H1 (cell line): ENCODE results near the gene ADCY9. TPM values are rescaled to one million over a fixed set of nuclear protein-coding genes. Genes with fewer than 3 reads are reported as not detected.
"Not testable (repeated sequence)": the region's sequence is repeated elsewhere in the genome, so short reads cannot be mapped to it uniquely, and the experiment has no call there.

Experiments
- CTCF ChIA-PET: fragments of 300-600 bp; sonication (Branson Sonifier 250); formaldehyde crosslinking; loops from one replicate; lab custom pipeline; 2021; ENCODE audit not compliant: partially characterized antibody; lab: Charles Lee
- POLR2A ChIA-PET: fragments of 300-600 bp; sonication (Branson Sonifier 250); formaldehyde crosslinking; loops from one replicate; lab custom pipeline; 2021; ENCODE audit warnings: inconsistent platforms; ENCODE audit not compliant: partially characterized antibody; lab: Charles Lee
- DNase-seq, 2 experiments: peaks; one replicate each; pipeline versions ENCODE4 v3.0.0 to v3.0.0-alpha.2; 2010 to 2022; ENCODE audit warnings: low spot score in 2 of 2, low read depth in 1 of 2, mixed read lengths in 1 of 2
- FAIRE-seq: peaks from 2 replicates; lab custom pipeline; 2011; peaks lifted over from hg19 to GRCh38; lab: Jason Lieb, UNC
- H2AFZ ChIP-seq: 2 replicates; pipeline ENCODE4 v1.8.1; 2012; ENCODE audit warnings: low read length, inconsistent platforms
- H2AK5ac ChIP-seq: 2 replicates; pipeline ENCODE4 v1.6.1; 2013; ENCODE audit warnings: low read depth, low read length
- H2BK120ac ChIP-seq: replicated peaks from 2 replicates; pipeline ENCODE3; 2013; ENCODE audit warnings: low read depth, low read length, inconsistent platforms
- H2BK12ac ChIP-seq: 2 replicates; pipeline ENCODE4 v1.6.1; 2013; ENCODE audit warnings: low read depth, low read length
- H2BK15ac ChIP-seq: 2 replicates; pipeline ENCODE4 v1.6.1; 2013; ENCODE audit warnings: low read length
- H2BK20ac ChIP-seq: 2 replicates; pipeline ENCODE4 v1.6.1; 2013; ENCODE audit warnings: low read length
- H2BK5ac ChIP-seq: 2 replicates; pipeline ENCODE4 v1.6.1; 2013; ENCODE audit warnings: low read depth, low read length
- H3K14ac ChIP-seq: 2 replicates; pipeline ENCODE4 v1.6.1; 2013; ENCODE audit warnings: inconsistent platforms; ENCODE audit not compliant: insufficient read length
- H3K18ac ChIP-seq: 2 replicates; pipeline ENCODE4 v1.6.1; 2013; ENCODE audit warnings: low read length; ENCODE audit errors: extremely low read depth
- H3K23ac ChIP-seq: 2 replicates; pipeline ENCODE4 v1.6.1; 2013; ENCODE audit warnings: inconsistent platforms; ENCODE audit not compliant: insufficient read length
- H3K23me2 ChIP-seq: 2 replicates; pipeline ENCODE4 v1.6.1; 2013; ENCODE audit warnings: low read depth, low read length
- H3K27ac ChIP-seq: 2 replicates; pipeline ENCODE4 v1.6.1; 2011; ENCODE audit warnings: low read depth, low read length, inconsistent platforms
- H3K27me3 ChIP-seq, 4 experiments: replicated peaks in 1 of 4; 1 replicate in 1 of 4; 2 replicates in 3 of 4; pipeline versions ENCODE4 v1.6.1 to v1.8.1; 2011 to 2013; ENCODE audit warnings: low read length in 3 of 4, mild to moderate bottlenecking in 3 of 4, inconsistent platforms in 2 of 4, mixed read lengths in 2 of 4, moderate library complexity in 1 of 4; ENCODE audit not compliant: control insufficient read depth in 3 of 4, insufficient read depth in 3 of 4; ENCODE audit errors: extremely low read depth in 1 of 4
- H3K36me3 ChIP-seq, 4 experiments: 2 replicates each; pipeline versions ENCODE4 v1.6.1 to v1.8.1; 2011 to 2013; ENCODE audit warnings: mild to moderate bottlenecking in 4 of 4, low read length in 3 of 4, moderate library complexity in 2 of 4, control low read depth in 1 of 4, inconsistent platforms in 1 of 4; ENCODE audit not compliant: insufficient read depth in 4 of 4, control insufficient read depth in 2 of 4
- H3K4ac ChIP-seq: replicated peaks from 2 replicates; pipeline ENCODE3; 2013; ENCODE audit warnings: low read length, low read depth, mixed read lengths, inconsistent platforms; ENCODE audit not compliant: insufficient read length
- H3K4me1 ChIP-seq, 4 experiments: replicated peaks in 1 of 4; 1 replicate in 1 of 4; 2 replicates in 3 of 4; pipeline versions ENCODE4 v1.6.1 to v1.8.1; 2011 to 2013; ENCODE audit warnings: low read length in 3 of 4, inconsistent platforms in 2 of 4, mixed read lengths in 1 of 4; ENCODE audit not compliant: insufficient read depth in 4 of 4, control insufficient read depth in 3 of 4
- H3K4me2 ChIP-seq, 2 experiments: 2 replicates each; pipeline versions ENCODE4 v1.6.1 to v1.8.1; 2011 to 2013; ENCODE audit warnings: low read depth in 2 of 2, low read length in 2 of 2, control low read depth in 1 of 2, inconsistent platforms in 1 of 2, mild to moderate bottlenecking in 1 of 2; ENCODE audit not compliant: insufficient read depth in 1 of 2
- H3K4me3 ChIP-seq, 4 experiments: fragments of 200-600, 300-600 bp in 1 of 4; sonication (generic), shearing (Covaris generic), sonication (Bioruptor Twin) in 1 of 4; 2 replicates each; pipeline versions ENCODE4 v1.5.1 to v1.8.1; 2011 to 2016; ENCODE audit warnings: low read length in 4 of 4, low read depth in 3 of 4, control low read depth in 2 of 4, inconsistent platforms in 2 of 4, mild to moderate bottlenecking in 2 of 4, mixed read lengths in 1 of 4, moderate library complexity in 1 of 4; ENCODE audit not compliant: insufficient read depth in 2 of 4; ENCODE audit errors: extremely low read depth in 1 of 4
- H3K56ac ChIP-seq: replicated peaks from 2 replicates; pipeline ENCODE3; 2013; ENCODE audit warnings: low read depth, mild to moderate bottlenecking, mixed read lengths, low read length, inconsistent platforms; ENCODE audit not compliant: insufficient read length
- H3K79me1 ChIP-seq: 2 replicates; pipeline ENCODE4 v1.6.1; 2013; ENCODE audit warnings: low read depth, low read length, control low read depth
- H3K79me2 ChIP-seq, 2 experiments: 2 replicates each; pipeline versions ENCODE4 v1.6.1 to v1.8.1; 2012 to 2013; ENCODE audit warnings: low read length in 2 of 2, mild to moderate bottlenecking in 2 of 2, inconsistent platforms in 1 of 2; ENCODE audit not compliant: insufficient read depth in 2 of 2, control insufficient read depth in 1 of 2
- H3K9ac ChIP-seq, 4 experiments: replicated peaks in 1 of 4; 1 replicate in 1 of 4; 2 replicates in 3 of 4; pipeline versions ENCODE4 v1.6.1 to v1.8.1; 2011 to 2013; ENCODE audit warnings: low read depth in 3 of 4, low read length in 3 of 4, control low read depth in 2 of 4, mild to moderate bottlenecking in 2 of 4, moderate library complexity in 2 of 4, inconsistent platforms in 1 of 4; ENCODE audit errors: extremely low read depth in 1 of 4
- H3K9me3 ChIP-seq, 2 experiments: 2 replicates each; pipeline versions ENCODE4 v1.6.1 to v1.8.1; 2012 to 2013; ENCODE audit warnings: mild to moderate bottlenecking in 2 of 2, moderate library complexity in 2 of 2, control low read depth in 1 of 2, inconsistent platforms in 1 of 2, low read depth in 1 of 2, low read length in 1 of 2, mixed read lengths in 1 of 2; ENCODE audit not compliant: insufficient read depth in 2 of 2
- H4K20me1 ChIP-seq, 2 experiments: replicated peaks in 1 of 2; 2 replicates each; pipeline versions ENCODE3 to v1.8.1; 2011 to 2013; ENCODE audit warnings: inconsistent platforms in 2 of 2, low read length in 2 of 2, mild to moderate bottlenecking in 1 of 2; ENCODE audit not compliant: insufficient read depth in 2 of 2, control insufficient read depth in 1 of 2
- H4K5ac ChIP-seq: 2 replicates; pipeline ENCODE4 v1.6.1; 2013; ENCODE audit warnings: low read length, low read depth, mixed read lengths, inconsistent platforms; ENCODE audit not compliant: insufficient read length
- H4K8ac ChIP-seq: 2 replicates; pipeline ENCODE4 v1.8.0; 2013; ENCODE audit warnings: mild to moderate bottlenecking, moderate library complexity, low read length, inconsistent platforms; ENCODE audit not compliant: insufficient read depth; ENCODE audit errors: extremely low read depth
- H4K91ac ChIP-seq: replicated peaks from 2 replicates; pipeline ENCODE3; 2013; ENCODE audit warnings: low read length, mixed read lengths, inconsistent platforms; ENCODE audit not compliant: insufficient read length
- WGBS, 2 experiments: shearing (Covaris generic) in 1 of 2; methylation state at CpG; one replicate each; pipeline versions ENCODE4 v1.1.6 to v1.1.7; 2013 to 2015; ENCODE audit warnings: low lambda C conversion rate in 2 of 2, mixed read lengths in 2 of 2, inconsistent platforms in 1 of 2, low coverage in 1 of 2, missing lambda C conversion rate in 1 of 2; ENCODE audit not compliant: insufficient replicate concordance in 2 of 2, insufficient coverage in 1 of 2, insufficient read length in 1 of 2; ENCODE audit errors: extremely low coverage in 1 of 2, missing lambda C conversion rate in 1 of 2; 5-methylcytosine and 5-hydroxymethylcytosine counted together
- polyA plus RNA-seq, 7 experiments: library from polyadenylated mRNA; depleted of rRNA in 3 of 7; stranded (reverse) in 5 of 7; unstranded in 2 of 7; fragments of >200 nt in 5 of 7; fragments of 200-250 nt in 2 of 7; gene quantifications; 1 replicate in 5 of 7; 2 replicates in 1 of 7; 4 replicates in 1 of 7; pipeline versions ENCODE4 v1.2.1 to v1.2.3, GENCODE V29; 2011 to 2013; ENCODE audit warnings: missing spikeins in 2 of 7, mixed read lengths in 2 of 7
- total RNA-seq: library from RNA; stranded (reverse); fragmentation: NEBNext Ultra II Directional; extraction: Animal tissue kit (Norgen Biotek cat#: 25700); gene quantifications from 2 replicates; pipeline ENCODE4 v1.2.1, GENCODE V29; 2021

ADCY9 gene
- total and polyA plus RNA-seq, 2 of the 8 experiments (the other 6 are each of a cell fraction or from before 2014, with no cell fraction given): 5.4 to 13.1 TPM

DNA sequence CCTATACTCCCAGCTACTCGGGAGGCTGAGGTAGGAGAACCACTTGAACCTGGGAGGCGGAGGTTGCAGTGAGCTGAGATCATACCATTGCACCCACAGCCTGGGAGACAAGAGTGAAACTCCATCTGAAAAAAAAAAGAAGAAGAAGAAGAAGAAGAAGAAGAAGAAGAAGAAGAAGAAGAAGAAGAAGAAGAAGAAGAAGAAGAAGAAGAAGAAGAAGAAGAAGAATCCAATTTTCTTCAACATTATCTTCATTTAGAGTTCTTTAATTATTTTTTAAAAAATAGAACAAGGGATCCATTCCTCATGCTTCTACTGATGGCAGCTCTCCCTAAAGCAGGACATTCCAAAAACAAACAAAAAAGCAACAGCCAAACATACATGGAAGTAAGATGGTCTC is 171.8 kb downstream of the ADCY9 start:
- H2AFZ ChIP-seq, H2BK12ac ChIP-seq, H2BK15ac ChIP-seq, H3K23me2 ChIP-seq, H3K23ac ChIP-seq, H3K4me1 ChIP-seq, H3K79me1 ChIP-seq, H2BK120ac ChIP-seq, H2BK5ac ChIP-seq, H3K4me3 ChIP-seq, H3K56ac ChIP-seq, H3K14ac ChIP-seq, H2BK20ac ChIP-seq, H3K79me2 ChIP-seq, H3K27me3 ChIP-seq, FAIRE-seq, H3K9me3 ChIP-seq, H3K27ac ChIP-seq, H3K4ac ChIP-seq, H2AK5ac ChIP-seq, H3K9ac ChIP-seq, H3K4me2 ChIP-seq, H4K5ac ChIP-seq, H3K36me3 ChIP-seq, H4K8ac ChIP-seq, H3K18ac ChIP-seq, H4K91ac ChIP-seq, H4K20me1 ChIP-seq, DNase-seq, CTCF ChIA-PET: not testable (repeated sequence)
- 71% methylated on average over 2 of the region's 2 CpGs; no CpG with 5 or more reads in 1 of the 2 experiments for WGBS, 2 experiments
- POLR2A ChIA-PET: interaction anchor here (0.6 kb wide), 1 partner anchor 8 kb away, joined by 3 read pairs; no protein-coding TSS in a partner anchor

DNA sequence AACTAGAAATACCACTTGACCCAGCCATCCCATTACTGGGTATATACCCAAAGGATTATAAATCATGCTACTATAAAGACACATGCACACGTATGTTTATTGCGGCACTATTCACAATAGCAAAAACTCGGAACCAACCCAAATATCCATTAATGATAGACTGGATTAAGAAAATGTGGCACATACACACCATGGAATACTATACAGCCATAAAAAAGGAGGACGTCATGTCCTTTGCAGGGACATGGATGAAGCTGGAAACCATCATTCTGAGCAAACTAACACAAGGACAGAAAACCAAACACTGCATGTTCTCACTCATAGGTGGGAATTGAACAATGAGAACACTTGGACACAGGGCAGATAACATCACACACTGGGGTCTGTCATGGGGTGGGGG is 174.1 kb downstream of the ADCY9 start:
- H2BK12ac ChIP-seq, H3K14ac ChIP-seq, H4K20me1 ChIP-seq, H2BK5ac ChIP-seq, H3K4me3 ChIP-seq, H2BK20ac ChIP-seq, H3K9me3 ChIP-seq, H3K18ac ChIP-seq, H4K8ac ChIP-seq, H4K91ac ChIP-seq, H3K79me2 ChIP-seq, H2AK5ac ChIP-seq, DNase-seq, CTCF ChIA-PET, H3K23me2 ChIP-seq, H3K23ac ChIP-seq, H3K56ac ChIP-seq, H2BK15ac ChIP-seq, POLR2A ChIA-PET, H3K27ac ChIP-seq, H2BK120ac ChIP-seq, H3K4me2 ChIP-seq, FAIRE-seq, H3K4ac ChIP-seq, H4K5ac ChIP-seq, H3K9ac ChIP-seq, H3K4me1 ChIP-seq, H3K36me3 ChIP-seq, H3K27me3 ChIP-seq, H2AFZ ChIP-seq, H3K79me1 ChIP-seq: not testable (repeated sequence)
- 97% methylated on average over 4 of the region's 4 CpGs; no CpG with 5 or more reads in 1 of the 2 experiments for WGBS, 2 experiments
